C4-2B (cell line): ENCODE measurements around the gene SOX6.

Experiments used
- H3K27ac ChIP-seq: fragments of 450-650 bp; 2 replicates; pipeline ENCODE4 v1.5.1; 2017
- CTCF ChIP-seq: fragments of 450-650 bp; conservative IDR thresholded peaks from 2 replicates; pipeline ENCODE4 v1.5.1; 2017; ENCODE audit warnings: mild to moderate bottlenecking
- ZFX ChIP-seq: fragments of 450-650 bp; IDR thresholded peaks from 2 replicates; pipeline ENCODE4 v1.6.1; 2017

The SOX6 gene

GRCh38 chr11:16299390-16299789 lies 57.0 kb downstream of the SOX6 start:
- H3K27ac ChIP-seq = no peak overlapping the region
- TF ChIP-seq CTCF (no peak), ZFX (no peak)

- no peak for TF ChIP-seq ZFX
- TF ChIP-seq CTCF = no peak
- no peak overlapping the region for H3K27ac ChIP-seq
These were observed 59.0 kb downstream of the SOX6 start for GRCh38 chr11:16297332-16297731.

- no peak overlapping the region for H3K27ac ChIP-seq
- TF ChIP-seq ZFX (no peak), CTCF (no peak)
These were observed 60.1 kb downstream of the SOX6 start for GRCh38 chr11:16296273-16296672.

- no peak overlapping the region for H3K27ac ChIP-seq
- TF ChIP-seq CTCF (no peak), ZFX (no peak)
These were observed 60.8 kb downstream of the SOX6 start for GRCh38 chr11:16295592-16295991.

DNA sequence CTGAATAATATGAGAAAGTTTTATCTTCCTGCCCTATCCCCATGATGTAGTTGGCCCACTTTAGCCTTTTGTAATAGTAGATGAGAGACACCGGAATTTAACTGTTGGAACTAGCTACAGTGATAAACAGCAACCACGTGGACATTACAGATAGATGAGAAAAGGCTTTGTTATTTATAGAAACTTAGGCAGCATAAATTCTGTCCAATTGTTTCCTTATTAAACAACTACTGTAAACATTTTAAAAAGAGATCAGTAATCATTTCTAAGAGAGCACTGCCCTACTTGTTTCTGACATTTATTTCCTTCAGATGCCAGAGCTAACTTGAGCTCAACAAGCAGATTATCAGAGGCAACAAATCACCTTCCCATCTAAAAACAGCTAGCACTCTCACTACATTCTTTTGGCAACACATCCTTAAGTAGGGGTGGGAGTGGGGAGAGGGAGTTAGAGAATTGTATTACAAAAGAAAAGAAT lies 63.1 kb downstream of the SOX6 start:
- H3K27ac ChIP-seq = no peak overlapping the region
- no peak for TF ChIP-seq ZFX
- TF ChIP-seq CTCF = no peak

- no peak for TF ChIP-seq CTCF
- no peak for TF ChIP-seq ZFX
- no peak overlapping the region for H3K27ac ChIP-seq
These were observed 64.0 kb downstream of the SOX6 start for GRCh38 chr11:16292167-16292859.

- TF ChIP-seq ZFX (no peak), CTCF (no peak)
These were observed 64.6 kb downstream of the SOX6 start for GRCh38 chr11:16291729-16292128.

More at GRCh38 chr11:16291729-16292128, 64.6 kb downstream of the SOX6 start:
- no peak overlapping the region for H3K27ac ChIP-seq
